ENCODE data around the gene UBN1. TPM values are rescaled to one million over a fixed set of nuclear protein-coding genes. Genes with fewer than 3 reads are reported as not detected.

Gene UBN1
- total RNA-seq, 1 experiment from 2014 or later = 21.4 TPM

DNA sequence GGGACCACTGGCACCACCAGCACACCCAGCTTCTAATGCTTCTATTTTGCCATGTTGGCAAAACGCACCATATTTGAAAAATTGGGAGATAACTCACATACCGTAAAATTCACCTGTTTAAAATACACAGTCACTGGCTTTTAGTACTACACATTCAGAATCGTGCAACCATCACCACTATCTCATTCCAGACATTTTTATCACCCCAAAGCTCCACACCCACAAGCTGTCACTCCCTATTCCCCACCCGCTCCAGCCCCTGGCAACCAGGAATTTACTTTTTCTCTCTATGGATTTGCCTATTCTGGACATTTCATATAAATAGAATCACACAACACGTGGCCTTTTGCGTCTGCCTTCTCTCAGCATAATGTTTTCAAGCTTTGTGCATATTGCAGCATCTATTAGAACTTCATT is 64.7 kb downstream of the UBN1 start:
- H3K4me3 ChIP-seq (ENCODE audit: low read length) = no peak overlapping the region
- DNase-seq (no peak), ATAC-seq (no peak)
- H3K4me1 ChIP-seq (ENCODE audit: insufficient read depth, low read length) = peaks cover 3% of the 10 kb centered on the region
- H3K27ac ChIP-seq (ENCODE audit: low read length) = no peak overlapping the region
- H3K9me3 ChIP-seq (ENCODE audit: low read length) = no peaks in the 10 kb centered on the region
- no peaks in the 10 kb centered on the region for H3K36me3 ChIP-seq (ENCODE audit: low read depth, low read length)
- no peaks in the 10 kb centered on the region for H3K79me2 ChIP-seq (ENCODE audit: low read length)
- intact Hi-C loops (cut with micrococcal nuclease) = no loop called here
- TF ChIP-seq, protein P1, sequence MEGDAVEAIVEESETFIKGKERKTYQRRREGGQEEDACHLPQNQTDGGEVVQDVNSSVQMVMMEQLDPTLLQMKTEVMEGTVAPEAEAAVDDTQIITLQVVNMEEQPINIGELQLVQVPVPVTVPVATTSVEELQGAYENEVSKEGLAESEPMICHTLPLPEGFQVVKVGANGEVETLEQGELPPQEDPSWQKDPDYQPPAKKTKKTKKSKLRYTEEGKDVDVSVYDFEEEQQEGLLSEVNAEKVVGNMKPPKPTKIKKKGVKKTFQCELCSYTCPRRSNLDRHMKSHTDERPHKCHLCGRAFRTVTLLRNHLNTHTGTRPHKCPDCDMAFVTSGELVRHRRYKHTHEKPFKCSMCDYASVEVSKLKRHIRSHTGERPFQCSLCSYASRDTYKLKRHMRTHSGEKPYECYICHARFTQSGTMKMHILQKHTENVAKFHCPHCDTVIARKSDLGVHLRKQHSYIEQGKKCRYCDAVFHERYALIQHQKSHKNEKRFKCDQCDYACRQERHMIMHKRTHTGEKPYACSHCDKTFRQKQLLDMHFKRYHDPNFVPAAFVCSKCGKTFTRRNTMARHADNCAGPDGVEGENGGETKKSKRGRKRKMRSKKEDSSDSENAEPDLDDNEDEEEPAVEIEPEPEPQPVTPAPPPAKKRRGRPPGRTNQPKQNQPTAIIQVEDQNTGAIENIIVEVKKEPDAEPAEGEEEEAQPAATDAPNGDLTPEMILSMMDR (conservative IDR thresholded peaks at IDR 0.05; ENCODE audit: low read depth, low read length) = no peak
- TF ChIP-seq EZH2phosphoT487 (IDR thresholded peaks at IDR 0.05; ENCODE audit: borderline replicate concordance, low read length) (no peak), EZH2 (IDR thresholded peaks at IDR 0.05; ENCODE audit: low read length, unreplicated experiment) (no peak)
- H3K4me2 ChIP-seq (ENCODE audit: low read length) = no peak overlapping the region
- CTCF ChIA-PET = no interaction called here
- no TSS peak for BruUV-seq (replicated peaks)
- no peaks in the 10 kb centered on the region for H3K9me2 ChIP-seq (replicated peaks; ENCODE audit: low read length)
- no peak overlapping the region for H2AFZ ChIP-seq (ENCODE audit: low read length)
- H3K9ac ChIP-seq (ENCODE audit: low read length) = no peak overlapping the region
- H3F3A ChIP-seq (ENCODE audit: low read length, unreplicated experiment) = no peaks in the 10 kb centered on the region
- no peaks in the 10 kb centered on the region for H3K27me3 ChIP-seq (ENCODE audit: low read length)
- H4K20me1 ChIP-seq (ENCODE audit: low read length) = no peaks in the 10 kb centered on the region
- POLR2A ChIA-PET (ENCODE audit: unreplicated experiment) = no interaction called here

DNA sequence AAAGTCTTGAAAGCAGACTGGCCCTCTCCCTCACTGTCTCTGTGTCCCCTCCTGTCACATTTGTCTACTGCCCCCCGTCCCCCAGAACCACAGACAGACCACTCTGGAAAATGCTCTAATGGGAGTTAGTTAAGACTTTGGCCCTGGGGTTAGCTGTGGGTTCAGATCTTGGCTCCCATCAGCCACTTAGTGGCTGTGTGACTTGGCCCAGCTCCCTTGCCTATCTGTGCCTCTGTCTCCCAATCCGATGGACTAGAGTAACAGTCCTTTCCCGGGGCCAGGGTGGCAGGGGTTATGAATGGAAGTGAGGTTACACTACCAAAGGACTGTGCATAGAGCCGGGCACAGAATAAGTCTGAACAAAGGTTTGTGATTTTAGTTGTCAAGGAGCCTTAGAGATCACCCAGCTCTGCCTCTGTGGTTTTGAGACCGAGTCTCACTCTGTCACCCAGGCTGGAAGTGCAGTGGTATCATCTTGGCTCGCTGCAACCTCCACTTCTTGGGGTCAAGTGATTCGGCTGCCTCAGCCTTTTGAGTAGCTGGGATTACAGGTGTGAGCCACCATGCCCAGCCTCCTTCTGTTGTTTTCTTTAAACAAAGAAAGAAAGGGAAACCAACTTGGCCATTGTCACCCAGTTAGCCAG is 66.0 kb downstream of the UBN1 start:
- H3K4me2 ChIP-seq (ENCODE audit: low read length) = no peak overlapping the region
- intact Hi-C loops (cut with micrococcal nuclease) = no loop called here
- CTCF ChIA-PET = no interaction called here
- H3F3A ChIP-seq (ENCODE audit: low read length, unreplicated experiment) = no peaks in the 10 kb centered on the region
- H3K9me2 ChIP-seq (replicated peaks; ENCODE audit: low read length) = no peaks in the 10 kb centered on the region
- H3K27me3 ChIP-seq (ENCODE audit: low read length) = no peaks in the 10 kb centered on the region
- TF ChIP-seq, protein P1 (conservative IDR thresholded peaks at IDR 0.05; ENCODE audit: low read depth, low read length) = no peak
- TF ChIP-seq EZH2phosphoT487 (IDR thresholded peaks at IDR 0.05; ENCODE audit: borderline replicate concordance, low read length) (no peak), EZH2 (IDR thresholded peaks at IDR 0.05; ENCODE audit: low read length, unreplicated experiment) (no peak)
- no peaks in the 10 kb centered on the region for H3K36me3 ChIP-seq (ENCODE audit: low read depth, low read length)
- H3K4me1 ChIP-seq (ENCODE audit: insufficient read depth, low read length) = peaks cover 14% of the 10 kb centered on the region
- ATAC-seq (no peak), DNase-seq (no peak)
- no TSS peak for BruUV-seq (replicated peaks)
- POLR2A ChIA-PET (ENCODE audit: unreplicated experiment) = no interaction called here
- no peaks in the 10 kb centered on the region for H3K9me3 ChIP-seq (ENCODE audit: low read length)
- no peak overlapping the region for H3K4me3 ChIP-seq (ENCODE audit: low read length)
- no peak overlapping the region for H3K27ac ChIP-seq (ENCODE audit: low read length)
- no peak overlapping the region for H2AFZ ChIP-seq (ENCODE audit: low read length)
- H3K79me2 ChIP-seq (ENCODE audit: low read length) = no peaks in the 10 kb centered on the region
- H4K20me1 ChIP-seq (ENCODE audit: low read length) = no peaks in the 10 kb centered on the region
- no peak overlapping the region for H3K9ac ChIP-seq (ENCODE audit: low read length)

DNA sequence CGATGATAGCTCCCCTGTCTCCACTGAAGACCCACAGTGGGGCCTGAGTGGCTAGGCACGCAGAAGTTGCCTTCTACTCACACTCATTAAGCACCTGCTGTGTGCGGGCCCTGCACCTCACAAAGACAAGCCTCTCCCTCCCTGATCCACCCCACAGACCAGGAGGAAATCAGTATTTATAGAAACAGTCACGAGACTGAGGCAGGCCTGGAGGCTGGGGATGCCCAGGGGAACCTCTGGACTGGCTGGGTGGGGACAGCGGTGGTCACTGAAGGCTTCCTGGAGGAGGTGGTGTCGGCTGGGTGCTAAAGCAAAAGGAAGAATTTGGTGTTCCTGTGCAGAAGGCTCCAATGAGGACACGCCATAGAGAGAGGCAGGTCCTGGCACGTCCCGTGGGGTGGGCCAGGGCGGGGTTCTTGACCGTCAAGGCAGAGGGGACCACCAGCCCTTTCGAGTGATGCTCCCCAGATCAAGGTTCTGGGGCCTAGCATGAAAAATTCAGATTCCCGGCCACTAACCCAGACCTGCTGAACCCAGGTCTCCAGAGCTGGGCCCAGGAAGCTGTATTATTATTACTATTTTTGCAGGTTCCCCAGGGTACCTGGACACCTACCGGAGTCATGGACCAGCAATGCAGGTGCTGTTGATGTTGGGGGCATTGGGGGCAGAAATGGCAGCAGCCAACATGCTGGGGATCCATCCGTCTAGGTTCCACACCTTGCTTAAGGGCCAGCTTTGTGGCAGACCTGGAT is 66.7 kb downstream of the UBN1 start:
- no peak overlapping the region for H3K9ac ChIP-seq (ENCODE audit: low read length)
- no peak for ATAC-seq
- no TSS peak for BruUV-seq (replicated peaks)
- H3K27me3 ChIP-seq (ENCODE audit: low read length) = no peaks in the 10 kb centered on the region
- H3K79me2 ChIP-seq (ENCODE audit: low read length) = no peaks in the 10 kb centered on the region
- H3K9me2 ChIP-seq (replicated peaks; ENCODE audit: low read length) = no peaks in the 10 kb centered on the region
- no peaks in the 10 kb centered on the region for H3K36me3 ChIP-seq (ENCODE audit: low read depth, low read length)
- CTCF ChIA-PET = no interaction called here
- H3K9me3 ChIP-seq (ENCODE audit: low read length) = no peaks in the 10 kb centered on the region
- H4K20me1 ChIP-seq (ENCODE audit: low read length) = no peaks in the 10 kb centered on the region
- H2AFZ ChIP-seq (ENCODE audit: low read length) = no peak overlapping the region
- H3F3A ChIP-seq (ENCODE audit: low read length, unreplicated experiment) = no peaks in the 10 kb centered on the region
- no peak overlapping the region for H3K4me2 ChIP-seq (ENCODE audit: low read length)
- TF ChIP-seq, protein P1 (conservative IDR thresholded peaks at IDR 0.05; ENCODE audit: low read depth, low read length) = no peak
- no peak for TF ChIP-seq EZH2 (IDR thresholded peaks at IDR 0.05; ENCODE audit: low read length, unreplicated experiment)
- TF ChIP-seq EZH2phosphoT487 (IDR thresholded peaks at IDR 0.05; ENCODE audit: borderline replicate concordance, low read length) = no peak
- POLR2A ChIA-PET (ENCODE audit: unreplicated experiment) = no interaction called here
- DNase-seq = no peak
- peaks cover 21% of the 10 kb centered on the region for H3K4me1 ChIP-seq (ENCODE audit: insufficient read depth, low read length)
- intact Hi-C loops (cut with micrococcal nuclease) = no loop called here
- no peak overlapping the region for H3K27ac ChIP-seq (ENCODE audit: low read length)
- H3K4me3 ChIP-seq (ENCODE audit: low read length) = no peak overlapping the region

Measured in PC-3 (cell line).